WERI-Rb-1 (cell line): ENCODE results near the gene USP44.

ENCODE experiments used
- DNase-seq: peaks from one replicate; pipeline ENCODE4 v3.0.0-alpha.2; 2020
- H3K27ac ChIP-seq: fragments of 250-450 bp; sonication (Bioruptor Pico); 2 replicates; pipeline ENCODE4 v1.5.1; 2020; ENCODE audit warnings: mild to moderate bottlenecking, moderate library complexity
- H3K27me3 ChIP-seq: fragments of 250-450 bp; sonication (Bioruptor Pico); 2 replicates; pipeline ENCODE4 v1.5.1; 2021; ENCODE audit warnings: mild to moderate bottlenecking, low read depth, moderate library complexity; ENCODE audit not compliant: insufficient read depth, severe bottlenecking
- H3K36me3 ChIP-seq: fragments of 250-450 bp; sonication (Bioruptor Pico); 2 replicates; pipeline ENCODE4 v1.5.1; 2020; ENCODE audit warnings: mild to moderate bottlenecking, moderate library complexity
- H3K4me3 ChIP-seq: 2 replicates; pipeline ENCODE4 v1.5.1; 2011; ENCODE audit warnings: low read depth, mild to moderate bottlenecking, control low read depth, low read length
- H3K9me3 ChIP-seq: fragments of 250-450 bp; sonication (Bioruptor Pico); 2 replicates; pipeline ENCODE4 v1.5.1; 2021; ENCODE audit warnings: mild to moderate bottlenecking, moderate library complexity; ENCODE audit not compliant: severe bottlenecking
- TF ChIP-seq, protein P1 (sequence below): IDR thresholded peaks from 2 replicates; pipeline ENCODE4 v1.5.1; 2011; ENCODE audit warnings: low read depth, mild to moderate bottlenecking, control low read depth, inconsistent platforms, low read length

The USP44 gene

DNA sequence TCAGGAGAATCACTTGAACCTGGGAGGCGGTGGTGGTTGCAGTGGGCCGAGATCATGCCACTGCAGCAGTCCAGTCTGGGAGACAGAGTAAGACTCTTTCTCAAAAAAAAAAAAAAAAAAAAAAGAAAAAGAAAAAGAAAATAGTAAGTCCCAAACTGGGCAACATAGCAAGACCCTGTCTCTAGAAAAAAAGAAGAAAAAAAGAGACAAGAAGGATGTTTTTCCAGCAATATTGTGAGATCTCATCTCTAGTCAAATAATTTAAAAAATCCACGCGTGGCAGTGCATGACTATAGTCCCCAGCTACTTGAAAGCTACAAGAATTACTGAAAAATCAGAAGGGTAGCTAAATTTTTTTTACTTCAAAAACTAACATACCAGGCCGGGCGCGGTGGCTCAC, 8.0 kb downstream of the USP44 start:
- H3K4me3 ChIP-seq, result no peak overlapping the region
- TF ChIP-seq, protein P1, sequence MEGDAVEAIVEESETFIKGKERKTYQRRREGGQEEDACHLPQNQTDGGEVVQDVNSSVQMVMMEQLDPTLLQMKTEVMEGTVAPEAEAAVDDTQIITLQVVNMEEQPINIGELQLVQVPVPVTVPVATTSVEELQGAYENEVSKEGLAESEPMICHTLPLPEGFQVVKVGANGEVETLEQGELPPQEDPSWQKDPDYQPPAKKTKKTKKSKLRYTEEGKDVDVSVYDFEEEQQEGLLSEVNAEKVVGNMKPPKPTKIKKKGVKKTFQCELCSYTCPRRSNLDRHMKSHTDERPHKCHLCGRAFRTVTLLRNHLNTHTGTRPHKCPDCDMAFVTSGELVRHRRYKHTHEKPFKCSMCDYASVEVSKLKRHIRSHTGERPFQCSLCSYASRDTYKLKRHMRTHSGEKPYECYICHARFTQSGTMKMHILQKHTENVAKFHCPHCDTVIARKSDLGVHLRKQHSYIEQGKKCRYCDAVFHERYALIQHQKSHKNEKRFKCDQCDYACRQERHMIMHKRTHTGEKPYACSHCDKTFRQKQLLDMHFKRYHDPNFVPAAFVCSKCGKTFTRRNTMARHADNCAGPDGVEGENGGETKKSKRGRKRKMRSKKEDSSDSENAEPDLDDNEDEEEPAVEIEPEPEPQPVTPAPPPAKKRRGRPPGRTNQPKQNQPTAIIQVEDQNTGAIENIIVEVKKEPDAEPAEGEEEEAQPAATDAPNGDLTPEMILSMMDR, result no peak
- H3K36me3 ChIP-seq, result no peaks in the 10 kb centered on the region; the same call in 1 of the 2 replicates
- no peak overlapping the region for H3K27ac ChIP-seq
- DNase-seq, result no peak
- H3K27me3 ChIP-seq, result no peaks in the 10 kb centered on the region
- no peaks in the 10 kb centered on the region for H3K9me3 ChIP-seq

DNA sequence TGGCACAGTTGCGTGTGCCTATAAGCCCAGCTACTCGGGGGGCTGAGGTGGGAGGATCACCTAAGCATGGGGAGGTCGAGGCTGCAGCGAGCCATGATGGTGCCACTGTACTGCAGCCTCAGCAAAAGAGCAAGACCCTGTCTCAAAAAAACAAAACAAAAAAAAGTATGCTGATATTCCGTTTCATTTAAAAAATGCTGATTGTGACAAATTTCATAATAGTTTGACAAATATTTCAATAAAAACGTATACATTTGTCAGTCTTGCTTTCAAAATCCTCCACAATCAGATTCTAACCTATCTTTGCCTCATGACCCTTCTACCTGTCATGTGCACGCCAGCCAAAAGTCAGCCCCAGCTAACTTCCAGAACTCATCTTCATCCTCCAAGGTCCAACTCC, 9.8 kb downstream of the USP44 start:
- Histone ChIP-seq H3K36me3 (no peaks in the 10 kb centered on the region), H3K27me3 (no peaks in the 10 kb centered on the region), H3K4me3 (no peak overlapping the region), H3K27ac (no peak overlapping the region), H3K9me3 (no peaks in the 10 kb centered on the region)
- TF ChIP-seq, protein P1, result no peak
- DNase-seq, result no peak

DNA sequence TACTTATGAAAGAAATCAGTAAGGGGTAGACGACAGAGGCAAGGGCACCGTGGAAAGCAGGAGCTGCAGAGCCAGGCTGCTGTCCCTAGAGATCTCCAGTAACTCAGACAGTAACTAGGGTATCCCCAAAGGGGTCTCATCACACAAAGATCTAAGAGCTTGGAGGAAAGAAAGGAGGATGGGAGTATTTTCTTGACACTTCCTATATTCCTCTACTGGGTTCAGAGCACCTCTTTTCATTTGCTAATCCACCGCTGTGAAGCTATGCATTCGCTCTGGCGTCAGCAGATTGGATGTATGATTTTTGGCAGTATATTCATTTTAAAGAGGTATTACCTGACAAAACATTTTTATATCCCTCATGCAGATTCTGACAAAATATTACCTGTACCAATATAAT, 12.6 kb downstream of the USP44 start:
- Histone ChIP-seq H3K27ac (no peak overlapping the region), H3K9me3 (no peaks in the 10 kb centered on the region), H3K36me3 (no peaks in the 10 kb centered on the region), H3K4me3 (no peak overlapping the region), H3K27me3 (no peaks in the 10 kb centered on the region)
- TF ChIP-seq, protein P1, result no peak
- DNase-seq, result no peak

DNA sequence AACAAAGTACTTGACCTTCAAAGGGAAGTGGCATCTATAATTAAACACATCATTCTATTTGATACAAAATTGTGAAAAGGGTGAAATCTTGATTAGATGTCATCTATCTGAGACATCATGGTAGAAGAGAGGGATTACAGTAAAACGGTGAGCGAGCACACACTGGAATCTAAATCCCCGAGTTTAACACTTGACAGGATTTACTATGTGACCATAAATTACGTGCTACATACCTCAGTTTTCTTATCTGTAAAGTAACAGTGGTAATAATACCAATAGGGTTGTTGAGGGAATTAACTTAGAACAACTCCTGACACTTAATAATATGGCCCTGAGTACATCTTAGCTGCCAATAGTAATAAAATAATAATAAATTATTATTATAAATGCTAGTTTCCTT, 13.3 kb downstream of the USP44 start:
- no peaks in the 10 kb centered on the region for H3K36me3 ChIP-seq
- no peaks in the 10 kb centered on the region for H3K27me3 ChIP-seq
- no peaks in the 10 kb centered on the region for H3K9me3 ChIP-seq
- TF ChIP-seq, protein P1, result no peak
- no peak for DNase-seq
- no peak overlapping the region for H3K27ac ChIP-seq
- no peak overlapping the region for H3K4me3 ChIP-seq

DNA sequence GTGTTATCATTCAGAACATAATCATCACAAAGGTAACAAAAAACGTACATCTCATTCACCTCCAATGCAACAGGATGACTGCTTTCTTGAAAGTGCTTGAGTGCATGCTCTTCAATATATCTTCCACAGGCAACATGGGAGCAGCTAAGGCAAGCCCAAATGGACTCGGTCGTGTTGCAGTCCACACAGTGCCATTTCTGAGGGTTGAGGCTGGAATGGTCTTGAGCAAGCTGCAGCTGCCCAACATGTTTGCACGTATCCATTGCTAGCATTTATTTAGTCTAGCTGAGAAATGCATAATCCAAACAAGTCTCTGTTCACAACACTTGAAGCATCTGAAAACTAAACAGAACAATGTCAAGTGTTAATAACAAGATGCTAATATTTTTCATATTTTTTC, 17.3 kb downstream of the USP44 start:
- H3K36me3 ChIP-seq, result no peaks in the 10 kb centered on the region
- H3K4me3 ChIP-seq, result no peak overlapping the region
- H3K27me3 ChIP-seq, result no peaks in the 10 kb centered on the region
- DNase-seq, result no peak
- TF ChIP-seq, protein P1, result no peak
- H3K27ac ChIP-seq, result no peak overlapping the region
- no peaks in the 10 kb centered on the region for H3K9me3 ChIP-seq

DNA sequence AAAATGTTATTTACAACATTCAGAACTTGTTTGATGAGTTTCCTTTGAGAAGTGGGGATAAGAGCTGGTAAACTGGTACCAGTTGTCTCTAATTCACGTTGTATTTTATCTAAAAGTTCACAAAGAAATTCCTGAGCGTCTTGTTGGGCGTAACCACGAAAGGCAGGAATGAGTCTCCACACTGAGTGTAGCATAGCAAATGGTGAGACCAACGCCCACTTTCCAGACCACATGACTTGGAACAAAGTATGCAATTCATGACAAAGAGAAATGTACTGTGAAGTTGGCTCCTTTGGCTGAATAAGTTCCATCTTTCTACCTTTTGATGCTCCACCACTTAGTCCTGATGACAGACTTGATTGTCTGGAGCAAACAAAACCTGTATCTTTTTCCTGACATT, 18.4 kb downstream of the USP44 start:
- no peak overlapping the region for H3K27ac ChIP-seq
- H3K36me3 ChIP-seq, result no peaks in the 10 kb centered on the region
- H3K4me3 ChIP-seq, result no peak overlapping the region
- H3K9me3 ChIP-seq, result no peaks in the 10 kb centered on the region
- TF ChIP-seq, protein P1, result no peak
- H3K27me3 ChIP-seq, result no peaks in the 10 kb centered on the region
- no peak for DNase-seq
